Measurements from ENCODE around the gene HDAC11. TPM values are rescaled to one million over a fixed set of nuclear protein-coding genes. Genes with fewer than 3 reads are reported as not detected.
A peak's percentile ranks its signal among the peaks of the same experiment; 100 is the strongest.

The HDAC11 gene
- total and polyA plus RNA-seq, 4 donors: 12.3 to 17.3 (median 15.0) TPM

- peaks cover 0 to 41% (median 4%) of the 10 kb centered on the region in 5 donors for H3K4me1 ChIP-seq (ENCODE audit: control insufficient read depth in 5 of 5, insufficient read depth in 5 of 5, low read length in 5 of 5)
- 73 to 86% methylated on average over 5 of the region's 5 CpGs for WGBS, 2 donors
- no peak for TF ChIP-seq CTCF (IDR thresholded peaks at IDR 0.05; ENCODE audit: control extremely low read depth, extremely low read depth)
- ATAC-seq (ENCODE audit: insufficient read depth, low FRiP score) (peak; percentile 38), DNase-seq (no peak)
- peak overlapping the region in 1 of 2 donors; percentile 24 for H3K27ac ChIP-seq (ENCODE audit: low read depth in 1 of 2, low read length in 1 of 2)
- H3K4me3 ChIP-seq: no peak overlapping the region
- no peaks in the 10 kb centered on the region for H3K36me3 ChIP-seq (ENCODE audit: control insufficient read depth in 4 of 4, insufficient read depth in 4 of 4, low read length in 4 of 4)
- no peak overlapping the region for H3K9ac ChIP-seq (ENCODE audit: insufficient read depth in 1 of 2, low read length in 2 of 2)
- no peaks in the 10 kb centered on the region for H3K27me3 ChIP-seq (ENCODE audit: control insufficient read depth in 3 of 3, insufficient read depth in 3 of 3, low read length in 2 of 3)
- H3K9me3 ChIP-seq (ENCODE audit: control insufficient read depth in 4 of 4, insufficient read depth in 3 of 4, low read length in 3 of 4): no peaks in the 10 kb centered on the region
Measured at GRCh38 chr3:13543253-13543652, 63.1 kb downstream of the HDAC11 start.

DNA sequence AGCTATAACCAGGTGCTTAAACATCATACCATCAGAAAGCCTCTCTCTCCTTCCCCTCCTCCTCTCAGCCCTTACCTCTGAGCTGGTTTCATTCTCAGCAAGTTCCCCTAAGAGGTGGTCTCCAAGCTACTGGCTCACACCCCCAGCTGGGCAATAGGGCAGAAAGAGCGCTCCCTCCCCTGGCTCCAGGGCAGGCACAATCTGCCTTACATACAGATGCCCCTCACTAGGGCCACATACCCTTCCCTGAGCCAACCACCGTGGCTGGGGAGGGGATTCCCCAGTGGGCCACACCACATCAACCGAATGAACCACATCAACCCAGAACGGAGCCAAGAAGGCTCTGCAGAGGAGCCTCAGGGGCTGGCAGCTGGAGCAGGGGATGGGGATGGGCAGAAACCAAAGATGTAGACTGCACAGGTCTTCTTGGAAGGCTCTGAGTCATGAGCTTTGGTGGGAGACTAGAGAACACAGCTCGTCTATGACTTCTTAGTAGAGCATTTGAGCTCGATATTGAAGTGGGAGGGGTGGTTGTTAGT is 64.3 kb downstream of the HDAC11 start:
- no peaks in the 10 kb centered on the region for H3K36me3 ChIP-seq (ENCODE audit: control insufficient read depth in 4 of 4, insufficient read depth in 4 of 4, low read length in 4 of 4)
- DNase-seq (no peak), ATAC-seq (ENCODE audit: insufficient read depth, low FRiP score) (peak; percentile 27)
- no peak overlapping the region for H3K4me3 ChIP-seq
- H3K27me3 ChIP-seq (ENCODE audit: control insufficient read depth in 3 of 3, insufficient read depth in 3 of 3, low read length in 2 of 3): no peaks in the 10 kb centered on the region
- peaks cover 0 to 45% (median 5%) of the 10 kb centered on the region in 5 donors for H3K4me1 ChIP-seq (ENCODE audit: control insufficient read depth in 5 of 5, insufficient read depth in 5 of 5, low read length in 5 of 5)
- no peak overlapping the region for H3K9ac ChIP-seq (ENCODE audit: insufficient read depth in 1 of 2, low read length in 2 of 2)
- H3K9me3 ChIP-seq (ENCODE audit: control insufficient read depth in 4 of 4, insufficient read depth in 3 of 4, low read length in 3 of 4): no peaks in the 10 kb centered on the region
- no peak for TF ChIP-seq CTCF (IDR thresholded peaks at IDR 0.05; ENCODE audit: control extremely low read depth, extremely low read depth)
- WGBS, 2 donors: 49 to 59% methylated on average over 6 of the region's 6 CpGs
- H3K27ac ChIP-seq (ENCODE audit: low read depth in 1 of 2, low read length in 1 of 2): no peak overlapping the region

GRCh38 chr3:13544951-13545651 is 65.0 kb downstream of the HDAC11 start:
- Histone ChIP-seq H3K9me3 (ENCODE audit: control insufficient read depth in 4 of 4, insufficient read depth in 3 of 4, low read length in 3 of 4) (no peaks in the 10 kb centered on the region), H3K4me3 (no peak overlapping the region), H3K27ac (ENCODE audit: low read depth in 1 of 2, low read length in 1 of 2) (no peak overlapping the region), H3K9ac (ENCODE audit: insufficient read depth in 1 of 2, low read length in 2 of 2) (no peak overlapping the region), H3K27me3 (ENCODE audit: control insufficient read depth in 3 of 3, insufficient read depth in 3 of 3, low read length in 2 of 3) (peaks cover 0 to 3% (median 0%) of the 10 kb centered on the region in 3 donors), H3K4me1 (ENCODE audit: control insufficient read depth in 5 of 5, insufficient read depth in 5 of 5, low read length in 5 of 5) (peaks cover 0 to 44% (median 5%) of the 10 kb centered on the region in 5 donors), H3K36me3 (ENCODE audit: control insufficient read depth in 4 of 4, insufficient read depth in 4 of 4, low read length in 4 of 4) (no peaks in the 10 kb centered on the region)
- no peak for TF ChIP-seq CTCF (IDR thresholded peaks at IDR 0.05; ENCODE audit: control extremely low read depth, extremely low read depth)
- 41 to 70% methylated on average over 9 of the region's 9 CpGs for WGBS, 2 donors
- DNase-seq (no peak), ATAC-seq (ENCODE audit: insufficient read depth, low FRiP score) (no peak)

Data from lung (tissue), 12 donors.